PFSK-1 (cell line): ENCODE results near the gene C16orf96.

Experiments used
- FOXP2 ChIP-seq: optimal IDR thresholded peaks from 2 replicates; pipeline ENCODE3; 2011; ENCODE audit warnings: borderline replicate concordance, control low read depth, inconsistent platforms; ENCODE audit not compliant: insufficient read depth; ENCODE audit errors: extremely low read length, extremely low read depth
- POLR2AphosphoS5 ChIP-seq: IDR thresholded peaks from 2 replicates; pipeline ENCODE4 v1.6.1; 2012; ENCODE audit warnings: low read depth, mild to moderate bottlenecking, control low read depth, low read length, moderate library complexity
- SIN3A ChIP-seq: IDR thresholded peaks from 2 replicates; pipeline ENCODE4 v1.6.1; 2012; ENCODE audit warnings: mild to moderate bottlenecking, low read length, moderate library complexity, borderline replicate concordance; ENCODE audit not compliant: insufficient read depth
- TAF1 ChIP-seq: IDR thresholded peaks from 2 replicates; pipeline ENCODE4 v1.6.1; 2012; ENCODE audit warnings: low read length, control low read depth, borderline replicate concordance; ENCODE audit not compliant: insufficient read depth
- TF ChIP-seq, protein P1 (sequence below), 2 experiments: IDR thresholded peaks; 2 replicates each; pipeline versions ENCODE4 v1.6.1 to v1.8.0; 2011 to 2012; ENCODE audit warnings: low read depth in 2 of 2, low read length in 2 of 2, control low read depth in 1 of 2, inconsistent platforms in 1 of 2, mild to moderate bottlenecking in 1 of 2, moderate library complexity in 1 of 2; ENCODE audit not compliant: insufficient read depth in 1 of 2

C16orf96 gene

DNA sequence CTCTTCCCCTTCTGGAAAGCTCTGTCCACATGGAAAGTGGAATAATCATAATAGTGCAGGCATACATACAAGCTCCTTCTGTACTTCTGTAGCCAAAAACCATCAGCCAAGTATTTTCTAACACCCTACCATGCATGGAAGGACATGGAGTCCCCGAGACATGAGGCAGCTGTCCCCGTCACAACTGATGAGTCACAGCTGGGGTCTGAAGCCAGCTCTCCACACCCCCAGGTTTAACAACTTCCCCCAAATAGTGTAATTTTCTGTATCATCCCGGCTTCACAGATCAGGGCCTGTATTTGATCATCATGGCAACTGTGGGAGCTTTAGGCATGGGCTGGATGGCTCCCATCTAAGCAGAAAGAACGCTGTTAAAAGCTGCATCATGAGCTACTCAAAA, 16.6 kb downstream of the C16orf96 start:
- TF ChIP-seq SIN3A (no peak), FOXP2 (no peak), POLR2AphosphoS5 (no peak), TAF1 (no peak)
- TF ChIP-seq, protein P1, sequence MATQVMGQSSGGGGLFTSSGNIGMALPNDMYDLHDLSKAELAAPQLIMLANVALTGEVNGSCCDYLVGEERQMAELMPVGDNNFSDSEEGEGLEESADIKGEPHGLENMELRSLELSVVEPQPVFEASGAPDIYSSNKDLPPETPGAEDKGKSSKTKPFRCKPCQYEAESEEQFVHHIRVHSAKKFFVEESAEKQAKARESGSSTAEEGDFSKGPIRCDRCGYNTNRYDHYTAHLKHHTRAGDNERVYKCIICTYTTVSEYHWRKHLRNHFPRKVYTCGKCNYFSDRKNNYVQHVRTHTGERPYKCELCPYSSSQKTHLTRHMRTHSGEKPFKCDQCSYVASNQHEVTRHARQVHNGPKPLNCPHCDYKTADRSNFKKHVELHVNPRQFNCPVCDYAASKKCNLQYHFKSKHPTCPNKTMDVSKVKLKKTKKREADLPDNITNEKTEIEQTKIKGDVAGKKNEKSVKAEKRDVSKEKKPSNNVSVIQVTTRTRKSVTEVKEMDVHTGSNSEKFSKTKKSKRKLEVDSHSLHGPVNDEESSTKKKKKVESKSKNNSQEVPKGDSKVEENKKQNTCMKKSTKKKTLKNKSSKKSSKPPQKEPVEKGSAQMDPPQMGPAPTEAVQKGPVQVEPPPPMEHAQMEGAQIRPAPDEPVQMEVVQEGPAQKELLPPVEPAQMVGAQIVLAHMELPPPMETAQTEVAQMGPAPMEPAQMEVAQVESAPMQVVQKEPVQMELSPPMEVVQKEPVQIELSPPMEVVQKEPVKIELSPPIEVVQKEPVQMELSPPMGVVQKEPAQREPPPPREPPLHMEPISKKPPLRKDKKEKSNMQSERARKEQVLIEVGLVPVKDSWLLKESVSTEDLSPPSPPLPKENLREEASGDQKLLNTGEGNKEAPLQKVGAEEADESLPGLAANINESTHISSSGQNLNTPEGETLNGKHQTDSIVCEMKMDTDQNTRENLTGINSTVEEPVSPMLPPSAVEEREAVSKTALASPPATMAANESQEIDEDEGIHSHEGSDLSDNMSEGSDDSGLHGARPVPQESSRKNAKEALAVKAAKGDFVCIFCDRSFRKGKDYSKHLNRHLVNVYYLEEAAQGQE (IDR thresholded peaks at IDR 0.05; ENCODE audit: insufficient read depth in 1 of 2, low read depth in 2 of 2, low read length in 2 of 2) = no peak

DNA sequence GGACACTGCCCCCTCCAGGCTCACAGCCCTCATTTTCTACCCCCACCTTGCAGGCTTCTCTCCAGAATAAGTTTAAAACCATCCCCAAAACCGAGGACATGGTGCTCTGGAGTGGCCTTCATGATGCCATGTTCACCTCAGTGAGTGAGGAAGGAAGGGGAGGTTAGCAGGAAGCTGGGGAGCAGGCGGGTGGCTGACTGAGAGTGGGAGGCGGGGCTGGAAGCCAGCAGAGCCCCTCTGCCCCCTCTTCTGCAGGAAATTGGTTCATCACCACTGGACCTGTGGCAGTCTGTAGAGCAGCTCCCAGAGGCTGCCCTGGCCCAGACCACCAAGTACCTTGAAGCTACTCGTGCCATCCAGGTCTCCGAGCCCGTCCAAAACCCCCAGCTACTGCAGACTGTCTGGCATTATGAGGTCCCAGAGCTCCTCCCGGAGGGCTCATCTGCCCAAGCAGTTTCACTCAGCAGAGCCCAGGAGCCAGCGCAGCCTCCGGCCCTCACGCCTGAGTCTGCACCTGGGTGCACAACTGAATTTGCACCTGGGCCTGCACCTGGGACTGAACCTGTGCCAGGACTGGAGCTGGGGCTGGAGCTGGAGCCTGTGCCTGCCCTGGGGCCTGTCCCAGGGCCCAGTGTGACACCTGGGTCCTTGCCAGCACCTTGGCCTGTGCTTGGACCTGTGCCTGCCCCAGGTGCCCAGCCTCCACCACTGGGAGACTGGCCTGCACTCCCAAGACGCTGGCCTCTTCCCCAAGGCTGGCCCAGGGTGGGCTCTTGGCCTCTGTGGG, 19.0 kb downstream of the C16orf96 start:
- TF ChIP-seq SIN3A (no peak), TAF1 (no peak), FOXP2 (no peak), POLR2AphosphoS5 (no peak)
- TF ChIP-seq, protein P1 (IDR thresholded peaks at IDR 0.05; ENCODE audit: insufficient read depth in 1 of 2, low read depth in 2 of 2, low read length in 2 of 2) = no peak

DNA sequence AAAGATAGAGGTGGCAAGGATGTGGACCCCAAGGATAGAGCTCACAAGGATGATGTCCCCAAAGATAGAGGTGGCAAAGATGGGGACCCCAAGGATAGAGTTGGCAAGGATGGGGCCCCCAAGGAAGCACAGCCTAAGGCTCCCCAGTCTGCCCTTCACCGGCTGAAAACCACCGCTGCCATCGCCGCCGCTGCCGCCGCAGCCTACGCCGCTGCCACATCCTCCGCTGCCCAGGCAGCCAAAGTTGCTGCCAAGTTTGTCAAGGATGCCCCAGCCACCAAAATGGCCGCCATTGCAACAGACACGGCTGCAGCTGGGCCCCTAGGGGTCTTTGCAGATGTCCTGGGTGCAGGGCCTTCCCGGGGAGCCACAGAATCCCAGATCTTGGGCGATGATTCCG, 19.9 kb downstream of the C16orf96 start:
- TF ChIP-seq FOXP2 = no peak
- TF ChIP-seq TAF1 = no peak
- no peak for TF ChIP-seq SIN3A
- TF ChIP-seq POLR2AphosphoS5 = no peak
- TF ChIP-seq, protein P1 (IDR thresholded peaks at IDR 0.05; ENCODE audit: insufficient read depth in 1 of 2, low read depth in 2 of 2, low read length in 2 of 2) = no peak

DNA sequence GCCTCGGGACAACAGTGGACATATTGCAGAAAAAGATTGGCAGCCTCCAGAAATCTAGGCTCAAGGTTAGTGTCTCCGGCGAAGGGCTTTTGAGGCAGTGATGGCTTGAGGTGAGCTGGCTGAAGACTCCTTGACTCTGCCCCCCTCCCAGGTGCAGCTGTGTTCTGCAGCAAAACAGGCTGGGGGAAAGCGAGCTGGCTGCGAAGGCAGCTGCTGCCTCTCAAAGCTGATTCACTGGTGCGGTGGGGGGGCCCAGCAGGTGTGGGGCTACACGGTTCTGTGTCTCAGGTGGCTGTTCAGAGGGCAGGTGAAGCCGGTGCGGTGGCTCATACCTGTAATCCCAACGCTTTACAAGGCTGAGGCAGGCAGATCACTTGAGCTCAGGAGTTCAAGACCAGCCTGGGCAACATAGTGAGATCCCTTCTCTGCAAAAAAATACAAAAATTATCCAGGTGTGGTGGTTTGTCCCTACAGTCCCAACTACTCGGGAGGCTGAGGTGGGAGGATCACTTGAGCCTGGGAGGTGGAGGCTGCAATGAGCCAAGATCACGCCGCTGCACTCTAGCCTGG, 22.9 kb downstream of the C16orf96 start:
- TF ChIP-seq FOXP2 (no peak), POLR2AphosphoS5 (no peak), SIN3A (no peak), TAF1 (no peak)
- TF ChIP-seq, protein P1 (IDR thresholded peaks at IDR 0.05; ENCODE audit: insufficient read depth in 1 of 2, low read depth in 2 of 2, low read length in 2 of 2) = no peak

DNA sequence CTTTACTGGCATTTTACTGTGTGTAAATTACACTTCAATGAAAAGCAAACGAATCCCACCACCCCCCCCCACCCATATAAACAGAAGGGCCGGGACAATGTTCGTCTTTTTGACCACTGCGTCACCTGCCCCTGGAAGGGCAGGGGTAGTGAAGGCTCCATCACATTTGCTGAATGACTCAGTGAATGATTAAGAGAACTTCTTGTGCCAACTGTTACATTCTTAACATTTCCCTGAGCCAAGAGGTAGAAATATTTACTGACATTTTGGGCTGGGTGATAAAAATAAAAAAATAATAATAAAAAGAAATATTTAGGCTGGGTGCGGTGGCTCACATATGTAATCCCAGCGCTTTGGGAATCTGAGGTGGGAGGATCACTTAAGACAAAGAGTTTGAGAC, 24.1 kb downstream of the C16orf96 start:
- TF ChIP-seq FOXP2 = no peak
- no peak for TF ChIP-seq POLR2AphosphoS5
- TF ChIP-seq, protein P1 (IDR thresholded peaks at IDR 0.05; ENCODE audit: insufficient read depth in 1 of 2, low read depth in 2 of 2, low read length in 2 of 2) = no peak
- no peak for TF ChIP-seq SIN3A
- TF ChIP-seq TAF1 = no peak
